Activated naive CD4-positive, alpha-beta T cell treated with anti-CD3 and anti-CD28 coated beads for 36 hours (primary cell): ENCODE data around the gene SPAG16. TPM values are rescaled to one million over a fixed set of nuclear protein-coding genes. Genes with fewer than 3 reads are reported as not detected.
A peak's percentile ranks its signal among the peaks of the same experiment; 100 is the strongest.

Experiments used
- CTCF ChIA-PET: fragments of 350-600 bp; sonication (Branson Sonifier 250); formaldehyde crosslinking; loops from one replicate; lab custom pipeline; 2021; ENCODE audit warnings: antibody characterized with exemption; lab: Charles Lee
- DNase-seq: peaks from one replicate; pipeline ENCODE4 v3.0.0-alpha.2; 2020
- H3K27ac Mint-ChIP-seq: one replicate; pipeline ENCODE4 v1.8.0; 2021; ENCODE audit warnings: mild to moderate bottlenecking, mixed read lengths
- H3K27me3 Mint-ChIP-seq: one replicate; pipeline ENCODE4 v1.8.0; 2021; ENCODE audit warnings: low read depth, mixed read lengths
- H3K36me3 Mint-ChIP-seq: one replicate; pipeline ENCODE4 v1.8.0; 2021; ENCODE audit warnings: low read depth, mixed read lengths
- H3K4me1 Mint-ChIP-seq: one replicate; pipeline ENCODE4 v1.8.0; 2021; ENCODE audit warnings: low read depth, mixed read lengths
- H3K4me3 Mint-ChIP-seq: one replicate; pipeline ENCODE4 v1.8.0; 2021; ENCODE audit warnings: mild to moderate bottlenecking, moderate library complexity, mixed read lengths
- H3K9me3 Mint-ChIP-seq: one replicate; pipeline ENCODE4 v1.8.0; 2021; ENCODE audit warnings: mixed read lengths
- intact Hi-C: fragments of 100-400 bp; cut with micrococcal nuclease; formaldehyde crosslinking; loops from one replicate; pipeline ENCODE4 v1.15.1; 2023
- total RNA-seq, 2 experiments: library from RNA; stranded (reverse); gene quantifications; one replicate each; pipeline ENCODE4 v1.2.3, GENCODE V29; 2021

SPAG16 gene
- 1 to 10 TPM; 8.4 to 8.8 TPM for total RNA-seq

- CTCF ChIA-PET = interaction anchor here (0.6 to 1.5 kb wide), 6 partner anchors 31 to 659 kb away, joined by 3 to 6 read pairs (median 3); no protein-coding TSS in a partner anchor
- intact Hi-C loops = loop anchor here (1.0 to 2.0 kb wide), 2 partner anchors 134 to 1525 kb away; partner anchors contain the start of genes BARD1 and IKZF2
- no peaks in the 10 kb centered on the region for H3K36me3 Mint-ChIP-seq
- peak within 1 kb of the TSS; percentile 88 for H3K27ac Mint-ChIP-seq
- no peaks in the 10 kb centered on the region for H3K27me3 Mint-ChIP-seq
- peak within 1 kb of the TSS; percentile 92 for H3K4me3 Mint-ChIP-seq
- H3K4me1 Mint-ChIP-seq = peaks cover 32% of the 10 kb centered on the region
- peak; percentile 98 for DNase-seq
- no peaks in the 10 kb centered on the region for H3K9me3 Mint-ChIP-seq
Measured at GRCh38 chr2:213284105-213285090, at the start of gene SPAG16. TSS of gene SPAG16 (plus strand) at chr2:213284464.

- H3K27ac Mint-ChIP-seq = no peak overlapping the region
- H3K36me3 Mint-ChIP-seq = no peaks in the 10 kb centered on the region
- H3K4me3 Mint-ChIP-seq = no peak overlapping the region
- CTCF ChIA-PET = no interaction called here
- intact Hi-C loops = no loop called here
- H3K4me1 Mint-ChIP-seq = peaks cover 11% of the 10 kb centered on the region
- no peak for DNase-seq
- H3K27me3 Mint-ChIP-seq = peaks cover 23% of the 10 kb centered on the region
- no peaks in the 10 kb centered on the region for H3K9me3 Mint-ChIP-seq
Measured at GRCh38 chr2:213234641-213235040, 49.6 kb upstream of the SPAG16 start.

- Mint-ChIP-seq H3K27me3 (peaks cover 23% of the 10 kb centered on the region), H3K9me3 (no peaks in the 10 kb centered on the region), H3K36me3 (no peaks in the 10 kb centered on the region), H3K4me1 (peaks cover 11% of the 10 kb centered on the region), H3K4me3 (no peak overlapping the region), H3K27ac (no peak overlapping the region)
- intact Hi-C loops = no loop called here
- no peak for DNase-seq
- CTCF ChIA-PET = no interaction called here
Measured at GRCh38 chr2:213235741-213236140, 48.5 kb upstream of the SPAG16 start.

- no peaks in the 10 kb centered on the region for H3K9me3 Mint-ChIP-seq
- intact Hi-C loops = no loop called here
- H3K4me3 Mint-ChIP-seq = no peak overlapping the region
- H3K27me3 Mint-ChIP-seq = peaks cover 22% of the 10 kb centered on the region
- no peak overlapping the region for H3K27ac Mint-ChIP-seq
- peaks cover 11% of the 10 kb centered on the region for H3K4me1 Mint-ChIP-seq
- H3K36me3 Mint-ChIP-seq = no peaks in the 10 kb centered on the region
- CTCF ChIA-PET = no interaction called here
- DNase-seq = no peak
Measured at GRCh38 chr2:213237251-213237650, 47.0 kb upstream of the SPAG16 start.

- CTCF ChIA-PET = interaction anchor here (0.7 kb wide), 1 partner anchor 139 kb away, joined by 7 read pairs; no protein-coding TSS in a partner anchor
- Mint-ChIP-seq H3K4me1 (peaks cover 11% of the 10 kb centered on the region), H3K27me3 (peaks cover 17% of the 10 kb centered on the region), H3K36me3 (no peaks in the 10 kb centered on the region), H3K4me3 (no peak overlapping the region), H3K27ac (no peak overlapping the region), H3K9me3 (no peaks in the 10 kb centered on the region)
- no peak for DNase-seq
- intact Hi-C loops = no loop called here
Measured at GRCh38 chr2:213237787-213238186, 46.5 kb upstream of the SPAG16 start.

GRCh38 chr2:213238753-213239495, 45.3 kb upstream of the SPAG16 start:
- Mint-ChIP-seq H3K27me3 (peaks cover 13% of the 10 kb centered on the region), H3K27ac (no peak overlapping the region), H3K36me3 (no peaks in the 10 kb centered on the region), H3K4me3 (no peak overlapping the region), H3K4me1 (peaks cover 5% of the 10 kb centered on the region), H3K9me3 (no peaks in the 10 kb centered on the region)
- CTCF ChIA-PET = interaction anchor here (0.7 kb wide), 1 partner anchor 141 kb away, joined by 7 read pairs; no protein-coding TSS in a partner anchor
- DNase-seq = no peak
- intact Hi-C loops = no loop called here

GRCh38 chr2:213241817-213242216, 42.4 kb upstream of the SPAG16 start:
- CTCF ChIA-PET = no interaction called here

GRCh38 chr2:213242653-213243052, 41.6 kb upstream of the SPAG16 start:
- Mint-ChIP-seq H3K4me1 (peaks cover 5% of the 10 kb centered on the region), H3K4me3 (no peak overlapping the region), H3K36me3 (no peaks in the 10 kb centered on the region), H3K27me3 (peaks cover 7% of the 10 kb centered on the region), H3K9me3 (no peaks in the 10 kb centered on the region), H3K27ac (no peak overlapping the region)
- intact Hi-C loops = no loop called here
- DNase-seq = no peak
- CTCF ChIA-PET = interaction anchor here (0.5 kb wide), 1 partner anchor 84 kb away, joined by 3 read pairs; no protein-coding TSS in a partner anchor

More at GRCh38 chr2:213241817-213242216, 42.4 kb upstream of the SPAG16 start:
- Mint-ChIP-seq H3K4me3 (no peak overlapping the region), H3K36me3 (no peaks in the 10 kb centered on the region), H3K27me3 (peaks cover 10% of the 10 kb centered on the region), H3K4me1 (peaks cover 5% of the 10 kb centered on the region), H3K9me3 (no peaks in the 10 kb centered on the region), H3K27ac (no peak overlapping the region)
- intact Hi-C loops = no loop called here
- no peak for DNase-seq

- intact Hi-C loops = no loop called here
- H3K27ac Mint-ChIP-seq = no peak overlapping the region
- peaks cover 5% of the 10 kb centered on the region for H3K4me1 Mint-ChIP-seq
- peaks cover 4% of the 10 kb centered on the region for H3K27me3 Mint-ChIP-seq
- H3K4me3 Mint-ChIP-seq = no peak overlapping the region
- DNase-seq = no peak
- H3K9me3 Mint-ChIP-seq = no peaks in the 10 kb centered on the region
- CTCF ChIA-PET = interaction anchor here (1.0 kb wide), 1 partner anchor 40 kb away, joined by 3 read pairs; no protein-coding TSS in a partner anchor
- no peaks in the 10 kb centered on the region for H3K36me3 Mint-ChIP-seq
Measured at GRCh38 chr2:213243189-213244044, 40.8 kb upstream of the SPAG16 start.

- no peak overlapping the region for H3K27ac Mint-ChIP-seq
- CTCF ChIA-PET = interaction anchor here (0.6 to 1.4 kb wide), 2 partner anchors 37 to 94 kb away, joined by 3 to 4 read pairs; partner anchors contain the start of gene SPAG16
- H3K4me1 Mint-ChIP-seq = peaks cover 5% of the 10 kb centered on the region
- no peaks in the 10 kb centered on the region for H3K9me3 Mint-ChIP-seq
- intact Hi-C loops = loop anchor here (1.0 to 5.0 kb wide), 3 partner anchors 384 to 560 kb away; no protein-coding TSS in a partner anchor
- peak; percentile 75 for DNase-seq
- H3K4me3 Mint-ChIP-seq = no peak overlapping the region
- H3K36me3 Mint-ChIP-seq = no peaks in the 10 kb centered on the region
- H3K27me3 Mint-ChIP-seq = peaks cover 8% of the 10 kb centered on the region
Measured at GRCh38 chr2:213246497-213247281, 37.6 kb upstream of the SPAG16 start.

- peaks cover 5% of the 10 kb centered on the region for H3K4me1 Mint-ChIP-seq
- no peaks in the 10 kb centered on the region for H3K36me3 Mint-ChIP-seq
- no peak for DNase-seq
- peaks cover 8% of the 10 kb centered on the region for H3K27me3 Mint-ChIP-seq
- H3K4me3 Mint-ChIP-seq = no peak overlapping the region
- intact Hi-C loops = loop anchor here (2.0 to 5.0 kb wide), 2 partner anchors 385 to 470 kb away; no protein-coding TSS in a partner anchor
- no peak overlapping the region for H3K27ac Mint-ChIP-seq
- CTCF ChIA-PET = interaction anchor here (0.6 to 1.4 kb wide), 2 partner anchors 36 to 346 kb away, joined by 3 read pairs; partner anchors contain the start of gene SPAG16
- no peaks in the 10 kb centered on the region for H3K9me3 Mint-ChIP-seq
Measured at GRCh38 chr2:213247566-213247965, 36.7 kb upstream of the SPAG16 start.
